ENCODE results near the gene XRCC6.
"Not testable (repeated sequence)": the region's sequence is repeated elsewhere in the genome, so short reads cannot be mapped to it uniquely, and the experiment has no call there.

The XRCC6 gene

GRCh38 chr22:41683616-41684015 is 62.5 kb downstream of the XRCC6 start:
- Histone ChIP-seq H3K36me3 (ENCODE audit: insufficient read depth, low read length) (no peaks in the 10 kb centered on the region), H3K4me1 (ENCODE audit: control insufficient read depth, insufficient read depth, low read length, unreplicated experiment) (no peaks in the 10 kb centered on the region), H3K27me3 (ENCODE audit: insufficient read depth, low read length) (no peaks in the 10 kb centered on the region), H3K27ac (ENCODE audit: low read depth, low read length) (no peak overlapping the region), H3K79me2 (ENCODE audit: control insufficient read depth, insufficient read depth, low read length, unreplicated experiment) (peaks cover 85% of the 10 kb centered on the region), H2AFZ (ENCODE audit: low read length, unreplicated experiment) (no peak overlapping the region), H3K4me3 (ENCODE audit: low read depth, low read length) (no peak overlapping the region)

- Histone ChIP-seq H3K27ac (ENCODE audit: low read depth, low read length) (no peak overlapping the region), H2AFZ (ENCODE audit: low read length, unreplicated experiment) (no peak overlapping the region), H3K4me1 (ENCODE audit: control insufficient read depth, insufficient read depth, low read length, unreplicated experiment) (no peaks in the 10 kb centered on the region)
These were observed 63.1 kb downstream of the XRCC6 start for GRCh38 chr22:41684194-41684593.

GRCh38 chr22:41686890-41687289 is 65.8 kb downstream of the XRCC6 start:
- H3K36me3 ChIP-seq (ENCODE audit: insufficient read depth, low read length); H2AFZ ChIP-seq (ENCODE audit: low read length, unreplicated experiment); H3K27me3 ChIP-seq (ENCODE audit: insufficient read depth, low read length); H3K4me1 ChIP-seq (ENCODE audit: control insufficient read depth, insufficient read depth, low read length, unreplicated experiment); H3K27ac ChIP-seq (ENCODE audit: low read depth, low read length): not testable (repeated sequence)
- peaks cover 63% of the 10 kb centered on the region for H3K79me2 ChIP-seq (ENCODE audit: control insufficient read depth, insufficient read depth, low read length, unreplicated experiment)
- H3K4me3 ChIP-seq (ENCODE audit: low read depth, low read length), result peak overlapping the region; percentile 91

More at GRCh38 chr22:41684194-41684593, 63.1 kb downstream of the XRCC6 start:
- Histone ChIP-seq H3K36me3 (ENCODE audit: insufficient read depth, low read length) (no peaks in the 10 kb centered on the region), H3K4me3 (ENCODE audit: low read depth, low read length) (no peak overlapping the region), H3K79me2 (ENCODE audit: control insufficient read depth, insufficient read depth, low read length, unreplicated experiment) (peaks cover 83% of the 10 kb centered on the region), H3K27me3 (ENCODE audit: insufficient read depth, low read length) (no peaks in the 10 kb centered on the region)

GRCh38 chr22:41687901-41688364 is 66.8 kb downstream of the XRCC6 start:
- no peaks in the 10 kb centered on the region for H3K4me1 ChIP-seq (ENCODE audit: control insufficient read depth, insufficient read depth, low read length, unreplicated experiment)
- peak overlapping the region; percentile 89 for H3K27ac ChIP-seq (ENCODE audit: low read depth, low read length)
- H3K79me2 ChIP-seq (ENCODE audit: control insufficient read depth, insufficient read depth, low read length, unreplicated experiment), result peaks cover 53% of the 10 kb centered on the region
- H3K4me3 ChIP-seq (ENCODE audit: low read depth, low read length), result peak overlapping the region; percentile 91
- H3K36me3 ChIP-seq (ENCODE audit: insufficient read depth, low read length), result no peaks in the 10 kb centered on the region
- no peaks in the 10 kb centered on the region for H3K27me3 ChIP-seq (ENCODE audit: insufficient read depth, low read length)
- H2AFZ ChIP-seq (ENCODE audit: low read length, unreplicated experiment), result no peak overlapping the region

- peak within 1 kb of the TSS; percentile 95 for H2AFZ ChIP-seq (ENCODE audit: low read length, unreplicated experiment)
- H3K79me2 ChIP-seq (ENCODE audit: control insufficient read depth, insufficient read depth, low read length, unreplicated experiment), result peaks cover 46% of the 10 kb centered on the region
- H3K27ac ChIP-seq (ENCODE audit: low read depth, low read length), result peak within 1 kb of the TSS; percentile 89
These were observed 67.5 kb downstream of the XRCC6 start, which contains the start of gene SNU13 for GRCh38 chr22:41688365-41689211. Gene SNU13 (minus strand): TSS chr22:41688867. CDS start chr22:41688796, 71 bp downstream.

GRCh38 chr22:41690476-41690875 is 69.4 kb downstream of the XRCC6 start:
- H3K27ac ChIP-seq (ENCODE audit: low read depth, low read length), result no peak overlapping the region
- no peaks in the 10 kb centered on the region for H3K27me3 ChIP-seq (ENCODE audit: insufficient read depth, low read length)
- no peak overlapping the region for H3K4me3 ChIP-seq (ENCODE audit: low read depth, low read length)
- no peaks in the 10 kb centered on the region for H3K4me1 ChIP-seq (ENCODE audit: control insufficient read depth, insufficient read depth, low read length, unreplicated experiment)
- H3K79me2 ChIP-seq (ENCODE audit: control insufficient read depth, insufficient read depth, low read length, unreplicated experiment), result peaks cover 31% of the 10 kb centered on the region
- H3K36me3 ChIP-seq (ENCODE audit: insufficient read depth, low read length), result no peaks in the 10 kb centered on the region
- H2AFZ ChIP-seq (ENCODE audit: low read length, unreplicated experiment), result no peak overlapping the region

More at GRCh38 chr22:41688365-41689211, 67.5 kb downstream of the XRCC6 start, which contains the start of gene SNU13:
- Histone ChIP-seq H3K27me3 (ENCODE audit: insufficient read depth, low read length) (no peaks in the 10 kb centered on the region), H3K4me1 (ENCODE audit: control insufficient read depth, insufficient read depth, low read length, unreplicated experiment) (no peaks in the 10 kb centered on the region), H3K4me3 (ENCODE audit: low read depth, low read length) (peak within 1 kb of the TSS; percentile 91), H3K36me3 (ENCODE audit: insufficient read depth, low read length) (no peaks in the 10 kb centered on the region)

- Histone ChIP-seq H2AFZ (ENCODE audit: low read length, unreplicated experiment) (no peak overlapping the region), H3K4me1 (ENCODE audit: control insufficient read depth, insufficient read depth, low read length, unreplicated experiment) (no peaks in the 10 kb centered on the region), H3K36me3 (ENCODE audit: insufficient read depth, low read length) (no peaks in the 10 kb centered on the region), H3K27me3 (ENCODE audit: insufficient read depth, low read length) (no peaks in the 10 kb centered on the region), H3K79me2 (ENCODE audit: control insufficient read depth, insufficient read depth, low read length, unreplicated experiment) (no peaks in the 10 kb centered on the region), H3K4me3 (ENCODE audit: low read depth, low read length) (no peak overlapping the region), H3K27ac (ENCODE audit: low read depth, low read length) (no peak overlapping the region)
These were observed 74.1 kb downstream of the XRCC6 start for GRCh38 chr22:41695211-41695610.

GRCh38 chr22:41696703-41697102 is 75.6 kb downstream of the XRCC6 start:
- no peaks in the 10 kb centered on the region for H3K27me3 ChIP-seq (ENCODE audit: insufficient read depth, low read length)
- H3K36me3 ChIP-seq (ENCODE audit: insufficient read depth, low read length), result no peaks in the 10 kb centered on the region
- H3K4me1 ChIP-seq (ENCODE audit: control insufficient read depth, insufficient read depth, low read length, unreplicated experiment), result no peaks in the 10 kb centered on the region
- no peak overlapping the region for H3K4me3 ChIP-seq (ENCODE audit: low read depth, low read length)
- no peaks in the 10 kb centered on the region for H3K79me2 ChIP-seq (ENCODE audit: control insufficient read depth, insufficient read depth, low read length, unreplicated experiment)
- no peak overlapping the region for H3K27ac ChIP-seq (ENCODE audit: low read depth, low read length)
- H2AFZ ChIP-seq (ENCODE audit: low read length, unreplicated experiment), result no peak overlapping the region

- Histone ChIP-seq H3K4me3 (ENCODE audit: low read depth, low read length) (no peak overlapping the region), H3K4me1 (ENCODE audit: control insufficient read depth, insufficient read depth, low read length, unreplicated experiment) (no peaks in the 10 kb centered on the region), H3K27ac (ENCODE audit: low read depth, low read length) (no peak overlapping the region), H3K79me2 (ENCODE audit: control insufficient read depth, insufficient read depth, low read length, unreplicated experiment) (no peaks in the 10 kb centered on the region), H3K36me3 (ENCODE audit: insufficient read depth, low read length) (no peaks in the 10 kb centered on the region), H2AFZ (ENCODE audit: low read length, unreplicated experiment) (no peak overlapping the region), H3K27me3 (ENCODE audit: insufficient read depth, low read length) (no peaks in the 10 kb centered on the region)
These were observed 76.2 kb downstream of the XRCC6 start for GRCh38 chr22:41697126-41697775.

- Histone ChIP-seq H3K27me3 (ENCODE audit: insufficient read depth, low read length) (no peaks in the 10 kb centered on the region), H3K27ac (ENCODE audit: low read depth, low read length) (no peak within 1 kb of the TSS), H3K4me1 (ENCODE audit: control insufficient read depth, insufficient read depth, low read length, unreplicated experiment) (no peaks in the 10 kb centered on the region), H2AFZ (ENCODE audit: low read length, unreplicated experiment) (peak within 1 kb of the TSS; percentile 50), H3K36me3 (ENCODE audit: insufficient read depth, low read length) (no peaks in the 10 kb centered on the region), H3K79me2 (ENCODE audit: control insufficient read depth, insufficient read depth, low read length, unreplicated experiment) (no peaks in the 10 kb centered on the region), H3K4me3 (ENCODE audit: low read depth, low read length) (peak within 1 kb of the TSS; percentile 33; the same call in 1 of the 2 replicates)
These were observed 78.4 kb downstream of the XRCC6 start, which contains the start of gene MEI1 for GRCh38 chr22:41699264-41700107. Gene MEI1 (plus strand): TSS chr22:41699503. CDS start chr22:41699539, 36 bp downstream.
